ENCODE data around the gene DHRSX. TPM values are rescaled to one million over a fixed set of nuclear protein-coding genes. Genes with fewer than 3 reads are reported as not detected.

The DHRSX gene
- total and polyA plus RNA-seq, 2 of the 8 experiments (the other 6 are each of a cell fraction or from before 2014, with no cell fraction given), result 35.1 to 43.4 TPM

GRCh38 chrX:2507196-2507595 lies 6.4 kb upstream of the DHRSX start:
- no peaks in the 10 kb centered on the region for H3K36me3 ChIP-seq (ENCODE audit: control insufficient read depth in 2 of 4, insufficient read depth in 4 of 4, low read length in 3 of 4)
- H2BK15ac ChIP-seq (ENCODE audit: low read length), result no peak overlapping the region
- DNase-seq (ENCODE audit: low read depth in 1 of 2, low spot score in 2 of 2), result no peak
- no peak overlapping the region for H3K27ac ChIP-seq (ENCODE audit: low read depth, low read length)
- no peak overlapping the region for H3K9ac ChIP-seq (replicated peaks in 1 of 4; ENCODE audit: extremely low read depth in 1 of 4, low read depth in 3 of 4, low read length in 3 of 4)
- ChIA-PET POLR2A (ENCODE audit: partially characterized antibody) (no interaction called here), CTCF (ENCODE audit: partially characterized antibody) (no interaction called here)
- no peak overlapping the region for H2BK120ac ChIP-seq (replicated peaks; ENCODE audit: low read depth, low read length)
- H3K4ac ChIP-seq (replicated peaks; ENCODE audit: insufficient read length, low read depth, low read length), result no peak overlapping the region
- H3K23me2 ChIP-seq (ENCODE audit: low read depth, low read length), result no peaks in the 10 kb centered on the region; the same call in 1 of the 2 replicates
- H3K14ac ChIP-seq (ENCODE audit: insufficient read length), result no peak overlapping the region
- no peak overlapping the region for H2BK12ac ChIP-seq (ENCODE audit: low read depth, low read length)
- no peak overlapping the region for H2BK5ac ChIP-seq (ENCODE audit: low read depth, low read length)
- 88% methylated on average over 3 of the region's 3 CpGs; no CpG with 5 or more reads in 1 of the 2 experiments for WGBS, 2 experiments (ENCODE audit: extremely low coverage in 1 of 2, insufficient coverage in 1 of 2, insufficient read length in 1 of 2, insufficient replicate concordance in 2 of 2, low coverage in 1 of 2, low lambda C conversion rate in 2 of 2, missing lambda C conversion rate in 1 of 2)
- no peak overlapping the region for H3K18ac ChIP-seq (ENCODE audit: extremely low read depth, low read length)
- no peak overlapping the region for H2BK20ac ChIP-seq (ENCODE audit: low read length)
- no peak overlapping the region for H2AFZ ChIP-seq (ENCODE audit: low read length)
- H4K5ac ChIP-seq (ENCODE audit: insufficient read length, low read depth, low read length), result no peak overlapping the region
- no peak overlapping the region for H2AK5ac ChIP-seq (ENCODE audit: low read depth, low read length)
- no peaks in the 10 kb centered on the region for H3K79me2 ChIP-seq (ENCODE audit: control insufficient read depth in 1 of 2, insufficient read depth in 2 of 2, low read length in 2 of 2)
- no peak overlapping the region for H3K4me2 ChIP-seq (ENCODE audit: insufficient read depth in 1 of 2, low read depth in 2 of 2, low read length in 2 of 2)
- no peak overlapping the region for H3K56ac ChIP-seq (replicated peaks; ENCODE audit: insufficient read length, low read depth, low read length)
- no peaks in the 10 kb centered on the region for H3K4me1 ChIP-seq (replicated peaks in 1 of 4; ENCODE audit: control insufficient read depth in 3 of 4, insufficient read depth in 4 of 4, low read length in 3 of 4)
- H3K9me3 ChIP-seq (ENCODE audit: insufficient read depth in 2 of 2, low read depth in 1 of 2, low read length in 1 of 2), result no peaks in the 10 kb centered on the region
- H3K23ac ChIP-seq (ENCODE audit: insufficient read length), result no peak overlapping the region
- no peaks in the 10 kb centered on the region for H3K79me1 ChIP-seq (ENCODE audit: low read depth, low read length)
- no peak overlapping the region for H4K91ac ChIP-seq (replicated peaks; ENCODE audit: insufficient read length, low read length)
- H4K20me1 ChIP-seq (replicated peaks in 1 of 2; ENCODE audit: control insufficient read depth in 1 of 2, insufficient read depth in 2 of 2, low read length in 2 of 2), result no peaks in the 10 kb centered on the region
- FAIRE-seq, result no peak
- no peaks in the 10 kb centered on the region for H3K27me3 ChIP-seq (replicated peaks in 1 of 4; ENCODE audit: control insufficient read depth in 3 of 4, extremely low read depth in 1 of 4, insufficient read depth in 3 of 4, low read length in 3 of 4)
- no peak overlapping the region for H3K4me3 ChIP-seq (ENCODE audit: extremely low read depth in 1 of 4, insufficient read depth in 2 of 4, low read depth in 3 of 4, low read length in 4 of 4)
- H4K8ac ChIP-seq (ENCODE audit: extremely low read depth, insufficient read depth, low read length), result no peak overlapping the region
- TF ChIP-seq YY1 (IDR thresholded peaks at IDR 0.05; ENCODE audit: low read depth, low read length) (no peak), TEAD4 (IDR thresholded peaks at IDR 0.05; ENCODE audit: low read depth, low read length) (no peak), HDAC2 (IDR thresholded peaks at IDR 0.05; ENCODE audit: borderline replicate concordance in 1 of 2, low read depth in 2 of 2, low read length in 2 of 2) (no peak), SIX5 (IDR thresholded peaks at IDR 0.05; ENCODE audit: low read depth, low read length) (no peak), HDAC6 (IDR thresholded peaks at IDR 0.05; ENCODE audit: low read depth, low read length) (no peak), NANOG (IDR thresholded peaks at IDR 0.05; ENCODE audit: insufficient read depth, low read depth, low read length, poor library complexity, severe bottlenecking) (no peak), TAF7 (optimal IDR thresholded peaks at IDR 0.05; ENCODE audit: borderline replicate concordance, low read depth, low read length) (no peak), EP300 (IDR thresholded peaks at IDR 0.05; ENCODE audit: borderline replicate concordance in 1 of 2, low read depth in 2 of 2, low read length in 2 of 2) (no peak), CHD2 (IDR thresholded peaks at IDR 0.05; ENCODE audit: low read length) (no peak), SP4 (IDR thresholded peaks at IDR 0.05; ENCODE audit: low read length) (no peak), RAD21 (IDR thresholded peaks at IDR 0.05 in 1 of 2, conservative IDR thresholded peaks at IDR 0.05 in 1 of 2; ENCODE audit: low read depth in 2 of 2, low read length in 2 of 2) (no peak), SP1 (IDR thresholded peaks at IDR 0.05; ENCODE audit: low read depth, low read length) (no peak), MAFK (IDR thresholded peaks at IDR 0.05; ENCODE audit: low read depth, low read length) (no peak), CBX5 (IDR thresholded peaks at IDR 0.05; ENCODE audit: low read depth, low read length) (no peak)
